ENCODE data around the gene RPL10.

The RPL10 gene

DNA sequence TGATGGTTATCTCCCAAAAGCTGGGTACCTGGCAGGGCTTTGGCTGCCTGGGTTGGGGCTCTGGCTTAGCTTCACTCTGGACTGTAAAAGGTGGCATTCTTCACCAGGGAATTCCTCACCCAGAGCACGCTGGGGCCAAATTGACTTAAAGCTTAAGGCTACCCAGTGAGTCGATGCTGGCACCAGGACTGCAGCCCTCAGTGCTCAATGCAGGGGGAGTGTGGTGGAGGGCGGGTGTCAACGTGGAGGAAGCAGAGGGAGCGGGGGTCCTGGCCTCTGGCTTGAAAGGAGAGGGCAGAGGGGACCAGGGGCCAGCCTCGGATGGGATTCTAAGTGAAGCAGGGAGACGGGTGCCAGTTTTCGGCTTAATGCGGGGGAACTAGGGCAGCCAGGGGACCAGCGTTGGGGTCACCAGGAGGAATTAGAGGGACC is 45.3 kb downstream of the RPL10 start:
- H3K4me3 ChIP-seq (ENCODE audit: low read length) = peak overlapping the region; percentile 47
- no peak for DNase-seq (ENCODE audit: low read depth)
- TF ChIP-seq, protein P1, sequence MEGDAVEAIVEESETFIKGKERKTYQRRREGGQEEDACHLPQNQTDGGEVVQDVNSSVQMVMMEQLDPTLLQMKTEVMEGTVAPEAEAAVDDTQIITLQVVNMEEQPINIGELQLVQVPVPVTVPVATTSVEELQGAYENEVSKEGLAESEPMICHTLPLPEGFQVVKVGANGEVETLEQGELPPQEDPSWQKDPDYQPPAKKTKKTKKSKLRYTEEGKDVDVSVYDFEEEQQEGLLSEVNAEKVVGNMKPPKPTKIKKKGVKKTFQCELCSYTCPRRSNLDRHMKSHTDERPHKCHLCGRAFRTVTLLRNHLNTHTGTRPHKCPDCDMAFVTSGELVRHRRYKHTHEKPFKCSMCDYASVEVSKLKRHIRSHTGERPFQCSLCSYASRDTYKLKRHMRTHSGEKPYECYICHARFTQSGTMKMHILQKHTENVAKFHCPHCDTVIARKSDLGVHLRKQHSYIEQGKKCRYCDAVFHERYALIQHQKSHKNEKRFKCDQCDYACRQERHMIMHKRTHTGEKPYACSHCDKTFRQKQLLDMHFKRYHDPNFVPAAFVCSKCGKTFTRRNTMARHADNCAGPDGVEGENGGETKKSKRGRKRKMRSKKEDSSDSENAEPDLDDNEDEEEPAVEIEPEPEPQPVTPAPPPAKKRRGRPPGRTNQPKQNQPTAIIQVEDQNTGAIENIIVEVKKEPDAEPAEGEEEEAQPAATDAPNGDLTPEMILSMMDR (conservative IDR thresholded peaks at IDR 0.05; ENCODE audit: low read length) = no peak

DNA sequence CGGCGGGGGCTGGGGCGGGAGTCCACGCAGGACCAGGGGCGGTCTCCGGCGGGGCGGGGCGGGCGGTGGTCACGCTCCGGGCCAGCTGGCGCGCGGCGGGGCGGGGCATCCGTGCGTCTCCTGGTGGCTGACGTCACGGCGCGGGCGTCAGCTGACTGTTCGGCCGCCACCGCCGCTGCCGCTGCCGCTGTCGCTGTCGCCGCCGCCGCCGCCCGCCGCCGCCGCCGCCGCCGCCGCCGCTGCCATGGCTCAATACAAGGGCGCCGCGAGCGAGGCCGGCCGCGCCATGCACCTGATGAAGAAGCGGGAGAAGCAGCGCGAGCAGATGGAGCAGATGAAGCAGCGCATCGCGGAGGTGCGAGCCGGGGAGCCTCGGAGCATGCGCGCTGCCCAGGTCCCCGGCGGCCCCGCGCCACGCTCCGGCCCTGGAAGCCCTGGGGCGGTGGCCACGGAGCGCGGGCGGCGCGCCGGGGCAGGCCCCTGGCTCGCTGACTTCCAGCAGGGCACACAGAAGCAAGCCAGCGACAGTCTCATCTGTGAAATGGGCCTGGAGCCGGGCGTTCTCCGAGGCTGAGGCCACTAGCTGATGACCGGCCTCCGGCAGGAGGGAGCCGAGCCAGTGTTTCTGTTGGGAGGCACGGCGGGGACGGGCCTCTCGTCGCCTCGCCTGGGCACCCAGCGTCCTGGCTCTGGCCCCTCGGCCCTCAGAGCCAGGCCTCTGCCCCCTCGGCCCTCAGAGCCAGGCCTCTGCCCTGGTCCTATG is 46.0 kb downstream of the RPL10 start, which contains the start of gene FAM50A:
TSS of gene FAM50A (plus strand) at position 150 of the 763 bp plus-strand sequence. CDS start at position 245, 95 bp downstream.
- TF ChIP-seq, protein P1 (conservative IDR thresholded peaks at IDR 0.05; ENCODE audit: low read length) = no peak
- DNase-seq (ENCODE audit: low read depth) = peak; percentile 55
- peak within 1 kb of the TSS; percentile 67 for H3K4me3 ChIP-seq (ENCODE audit: low read length)

GRCh38 chrX:154444755-154445246 is 46.6 kb downstream of the RPL10 start:
- H3K4me3 ChIP-seq (ENCODE audit: low read length) = peak overlapping the region; percentile 67
- TF ChIP-seq, protein P1 (conservative IDR thresholded peaks at IDR 0.05; ENCODE audit: low read length) = no peak
- no peak for DNase-seq (ENCODE audit: low read depth)

DNA sequence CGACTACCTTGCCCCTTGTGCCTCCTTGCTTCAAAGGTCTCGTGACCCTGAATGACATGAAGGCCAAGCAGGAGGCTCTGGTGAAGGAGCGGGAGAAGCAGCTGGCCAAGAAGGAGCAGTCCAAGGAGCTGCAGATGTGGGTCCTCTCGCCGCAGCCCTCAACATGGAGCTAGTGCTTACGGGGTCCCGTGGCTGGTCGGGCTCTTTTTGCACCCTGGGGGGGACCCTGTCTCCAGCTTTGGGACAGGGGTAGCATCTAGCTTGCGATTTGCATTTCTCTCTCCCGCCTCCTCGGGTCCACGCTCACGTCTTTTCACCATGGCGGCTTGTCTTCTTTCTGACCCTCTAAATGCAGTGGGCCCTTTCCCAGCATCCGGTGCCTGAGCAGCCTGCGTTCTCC is 47.6 kb downstream of the RPL10 start:
- H3K4me3 ChIP-seq (ENCODE audit: low read length) = no peak overlapping the region
- DNase-seq (ENCODE audit: low read depth) = no peak
- TF ChIP-seq, protein P1 (conservative IDR thresholded peaks at IDR 0.05; ENCODE audit: low read length) = no peak

GRCh38 chrX:154446430-154446829 is 48.3 kb downstream of the RPL10 start:
- TF ChIP-seq, protein P1 (conservative IDR thresholded peaks at IDR 0.05; ENCODE audit: low read length) = no peak
- DNase-seq (ENCODE audit: low read depth) = no peak
- H3K4me3 ChIP-seq (ENCODE audit: low read length) = no peak overlapping the region

GRCh38 chrX:154448484-154448883 is 50.3 kb downstream of the RPL10 start:
- no peak for DNase-seq (ENCODE audit: low read depth)
- H3K4me3 ChIP-seq (ENCODE audit: low read length) = no peak overlapping the region
- TF ChIP-seq, protein P1 (conservative IDR thresholded peaks at IDR 0.05; ENCODE audit: low read length) = no peak

DNA sequence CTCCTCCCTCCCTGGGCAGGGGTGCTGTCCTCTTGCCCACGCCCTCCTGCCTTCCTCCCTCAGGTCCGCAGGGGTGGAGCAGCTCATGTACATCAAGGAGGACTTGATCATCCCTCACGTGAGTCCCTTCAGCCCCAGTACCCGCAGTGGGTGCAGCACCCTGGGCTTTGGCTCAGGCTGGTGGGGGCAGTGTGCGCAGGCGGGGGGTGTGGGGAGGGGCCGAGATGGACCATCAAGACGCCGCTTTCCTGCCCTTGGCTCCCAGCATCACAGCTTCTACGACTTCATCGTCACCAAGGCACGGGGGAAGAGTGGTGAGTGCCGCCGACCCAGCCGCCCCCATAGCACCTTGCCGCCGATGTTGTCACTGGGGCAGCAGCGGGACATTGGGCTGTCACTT is 51.4 kb downstream of the RPL10 start:
- TF ChIP-seq, protein P1 (conservative IDR thresholded peaks at IDR 0.05; ENCODE audit: low read length) = no peak
- no peak for DNase-seq (ENCODE audit: low read depth)
- H3K4me3 ChIP-seq (ENCODE audit: low read length) = no peak overlapping the region

Data from AG10803 (cell line).